OCI-LY3 (cell line): ENCODE data around the gene PCNX2.

Experiments used
- EZH2phosphoT487 ChIP-seq: fragments of 200-600 bp; shearing (Covaris generic); IDR thresholded peaks from 2 replicates; pipeline ENCODE4 v1.6.1; 2018; ENCODE audit warnings: antibody characterized with exemption, mixed run types, low read depth
- TF ChIP-seq, protein P1 (sequence below): fragments of 200-600, 300-600 bp; sonication (generic); IDR thresholded peaks from 2 replicates; pipeline ENCODE4 v1.5.1; 2014; ENCODE audit warnings: antibody characterized with exemption, low read length, low read depth

DNA sequence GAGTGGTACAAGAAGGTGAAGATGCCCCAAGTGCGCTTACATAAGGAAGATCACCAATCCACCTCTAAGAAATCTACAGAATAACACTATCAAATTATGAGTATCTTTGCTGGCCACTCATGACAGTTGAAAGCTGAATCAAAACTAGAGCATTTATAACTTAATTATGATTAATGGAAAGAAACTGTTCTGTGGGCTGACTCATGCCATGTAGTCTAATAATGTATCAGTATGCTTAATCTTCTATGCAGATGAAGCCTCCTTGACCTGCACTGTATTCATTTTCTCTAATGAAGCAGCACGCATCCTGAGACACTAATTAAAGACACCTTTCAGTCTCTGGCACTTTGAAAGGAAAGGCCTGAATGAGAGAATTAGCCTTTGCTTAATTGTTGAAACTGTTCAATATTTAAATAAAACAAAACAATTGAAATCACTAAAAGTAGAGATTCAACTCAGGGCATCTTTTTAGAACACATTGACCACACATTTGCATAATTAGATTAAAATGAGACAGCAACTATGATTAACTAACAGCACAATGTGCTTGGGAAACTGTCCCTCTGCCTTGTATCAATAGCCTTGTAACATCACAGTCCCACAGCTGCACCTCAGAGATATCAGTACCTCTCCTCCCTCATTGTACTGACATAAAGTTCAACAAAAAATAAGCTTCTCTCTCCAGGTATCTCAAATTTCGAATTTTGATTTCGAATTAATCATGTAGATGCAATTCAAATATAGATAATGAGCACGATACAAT is 239.5 kb downstream of the PCNX2 start:
- TF ChIP-seq, protein P1, sequence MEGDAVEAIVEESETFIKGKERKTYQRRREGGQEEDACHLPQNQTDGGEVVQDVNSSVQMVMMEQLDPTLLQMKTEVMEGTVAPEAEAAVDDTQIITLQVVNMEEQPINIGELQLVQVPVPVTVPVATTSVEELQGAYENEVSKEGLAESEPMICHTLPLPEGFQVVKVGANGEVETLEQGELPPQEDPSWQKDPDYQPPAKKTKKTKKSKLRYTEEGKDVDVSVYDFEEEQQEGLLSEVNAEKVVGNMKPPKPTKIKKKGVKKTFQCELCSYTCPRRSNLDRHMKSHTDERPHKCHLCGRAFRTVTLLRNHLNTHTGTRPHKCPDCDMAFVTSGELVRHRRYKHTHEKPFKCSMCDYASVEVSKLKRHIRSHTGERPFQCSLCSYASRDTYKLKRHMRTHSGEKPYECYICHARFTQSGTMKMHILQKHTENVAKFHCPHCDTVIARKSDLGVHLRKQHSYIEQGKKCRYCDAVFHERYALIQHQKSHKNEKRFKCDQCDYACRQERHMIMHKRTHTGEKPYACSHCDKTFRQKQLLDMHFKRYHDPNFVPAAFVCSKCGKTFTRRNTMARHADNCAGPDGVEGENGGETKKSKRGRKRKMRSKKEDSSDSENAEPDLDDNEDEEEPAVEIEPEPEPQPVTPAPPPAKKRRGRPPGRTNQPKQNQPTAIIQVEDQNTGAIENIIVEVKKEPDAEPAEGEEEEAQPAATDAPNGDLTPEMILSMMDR = no peak
- no peak for TF ChIP-seq EZH2phosphoT487
